Measurements from ENCODE around the gene PTPN4.

DNA sequence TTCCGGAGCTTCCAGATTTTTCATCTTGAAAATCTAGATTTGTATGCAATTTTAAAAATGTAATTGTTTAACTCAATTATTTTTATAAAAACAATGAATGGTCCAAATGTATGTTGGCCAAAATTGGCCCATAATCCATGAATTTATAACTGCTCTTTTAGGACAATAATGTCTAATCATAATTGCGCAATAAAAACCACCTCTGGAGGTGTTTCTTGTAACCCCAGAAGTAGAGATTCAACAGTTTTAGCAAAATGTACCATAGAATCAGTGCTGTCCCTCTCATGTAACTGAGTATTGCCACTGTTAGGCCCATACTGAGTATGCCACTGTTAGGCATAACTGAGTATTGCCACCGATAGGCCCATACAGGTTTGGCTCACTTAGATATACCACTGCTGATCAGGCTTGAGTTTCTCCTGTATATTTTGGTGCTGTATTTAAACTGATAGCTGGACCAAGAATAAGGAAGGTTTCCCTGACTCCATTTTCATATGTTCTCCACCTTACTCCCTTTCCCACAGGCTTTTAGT, 182.3 kb downstream of the PTPN4 start:
- TF ChIP-seq GPN1 (CRISPR knock-in tag; IDR thresholded peaks at IDR 0.05; ENCODE audit: borderline replicate concordance) = no peak
- no peak for TF ChIP-seq SIX4 (CRISPR knock-in tag; IDR thresholded peaks at IDR 0.05)
- TF ChIP-seq, protein P1, sequence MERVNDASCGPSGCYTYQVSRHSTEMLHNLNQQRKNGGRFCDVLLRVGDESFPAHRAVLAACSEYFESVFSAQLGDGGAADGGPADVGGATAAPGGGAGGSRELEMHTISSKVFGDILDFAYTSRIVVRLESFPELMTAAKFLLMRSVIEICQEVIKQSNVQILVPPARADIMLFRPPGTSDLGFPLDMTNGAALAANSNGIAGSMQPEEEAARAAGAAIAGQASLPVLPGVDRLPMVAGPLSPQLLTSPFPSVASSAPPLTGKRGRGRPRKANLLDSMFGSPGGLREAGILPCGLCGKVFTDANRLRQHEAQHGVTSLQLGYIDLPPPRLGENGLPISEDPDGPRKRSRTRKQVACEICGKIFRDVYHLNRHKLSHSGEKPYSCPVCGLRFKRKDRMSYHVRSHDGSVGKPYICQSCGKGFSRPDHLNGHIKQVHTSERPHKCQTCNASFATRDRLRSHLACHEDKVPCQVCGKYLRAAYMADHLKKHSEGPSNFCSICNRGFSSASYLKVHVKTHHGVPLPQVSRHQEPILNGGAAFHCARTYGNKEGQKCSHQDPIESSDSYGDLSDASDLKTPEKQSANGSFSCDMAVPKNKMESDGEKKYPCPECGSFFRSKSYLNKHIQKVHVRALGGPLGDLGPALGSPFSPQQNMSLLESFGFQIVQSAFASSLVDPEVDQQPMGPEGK (CRISPR knock-in tag; IDR thresholded peaks at IDR 0.05) = no peak

Data from HepG2 (cell line).